GM23248 (cell line): ENCODE data around the gene FOXO1. TPM values are rescaled to one million over a fixed set of nuclear protein-coding genes. Genes with fewer than 3 reads are reported as not detected.

ENCODE experiments used
- DNase-seq: peaks from one replicate; pipeline ENCODE4 v3.0.0-alpha.2; 2015
- H2AFZ ChIP-seq: fragments of 200-600 bp; sonication (generic); 2 replicates; pipeline ENCODE4 v1.6.1; 2016; ENCODE audit warnings: antibody characterized with exemption
- H3F3A ChIP-seq: fragments of 200-600 bp; sonication (generic); 2 replicates; pipeline ENCODE4 v1.6.1; 2016; ENCODE audit warnings: mild to moderate bottlenecking, antibody characterized with exemption, mixed run types; ENCODE audit not compliant: insufficient read depth
- H3K27ac ChIP-seq: fragments of 200-600 bp; sonication (generic); 2 replicates; pipeline ENCODE4 v1.5.1; 2016; ENCODE audit warnings: mild to moderate bottlenecking
- H3K27me3 ChIP-seq: fragments of 200-600 bp; sonication (generic); replicated peaks from 2 replicates; pipeline ENCODE4 v1.6.1; 2016; ENCODE audit warnings: mild to moderate bottlenecking; ENCODE audit not compliant: insufficient read depth
- H3K36me3 ChIP-seq: fragments of 200-600 bp; sonication (generic); 2 replicates; pipeline ENCODE4 v1.6.1; 2016; ENCODE audit warnings: low read depth, mild to moderate bottlenecking
- H3K4me1 ChIP-seq: fragments of 200-600 bp; sonication (generic); 2 replicates; pipeline ENCODE4 v1.6.1; 2016; ENCODE audit warnings: mild to moderate bottlenecking; ENCODE audit not compliant: insufficient read depth
- H3K4me2 ChIP-seq: fragments of 200-600 bp; sonication (generic); one replicate; pipeline ENCODE4 v1.6.1; 2016; ENCODE audit warnings: mild to moderate bottlenecking; ENCODE audit not compliant: unreplicated experiment
- H3K4me3 ChIP-seq: fragments of 200-600 bp; sonication (generic); 2 replicates; pipeline ENCODE4 v1.5.1; 2016; ENCODE audit warnings: mild to moderate bottlenecking
- H3K79me2 ChIP-seq: fragments of 200-600 bp; sonication (generic); 2 replicates; pipeline ENCODE4 v1.6.1; 2016; ENCODE audit warnings: mild to moderate bottlenecking; ENCODE audit not compliant: insufficient read depth
- H3K9ac ChIP-seq: fragments of 200-600 bp; sonication (generic); 2 replicates; pipeline ENCODE4 v1.6.1; 2016; ENCODE audit warnings: mild to moderate bottlenecking
- H3K9me2 ChIP-seq: fragments of 200-600 bp; sonication (generic); 2 replicates; pipeline ENCODE4 v1.6.1; 2016; ENCODE audit warnings: mixed run types, mild to moderate bottlenecking, moderate library complexity; ENCODE audit not compliant: insufficient read depth
- H3K9me3 ChIP-seq: fragments of 200-600 bp; sonication (generic); one replicate; pipeline ENCODE4 v1.6.1; 2017; ENCODE audit warnings: low read depth
- H4K20me1 ChIP-seq: fragments of 200-600 bp; sonication (generic); 2 replicates; pipeline ENCODE4 v1.6.0; 2016; ENCODE audit not compliant: insufficient read depth
- EZH2 ChIP-seq: fragments of 200-600 bp; sonication (generic); IDR thresholded peaks from 2 replicates; pipeline ENCODE4 v1.6.1; 2018; ENCODE audit warnings: antibody characterized with exemption, mild to moderate bottlenecking; ENCODE audit not compliant: insufficient read depth, poor library complexity, severe bottlenecking
- EZH2phosphoT487 ChIP-seq: fragments of 200-600 bp; sonication (generic); IDR thresholded peaks from 2 replicates; pipeline ENCODE4 v1.6.1; 2018; ENCODE audit warnings: antibody characterized with exemption, moderate library complexity, mild to moderate bottlenecking, low read depth; ENCODE audit not compliant: insufficient read depth
- WGBS, 2 experiments: methylation state at CpG; one replicate each; pipeline ENCODE4 v1.1.6; 2015 to 2017; ENCODE audit warnings: low lambda C conversion rate in 2 of 2, low coverage in 1 of 2; ENCODE audit errors: missing lambda C conversion rate in 2 of 2; 5-methylcytosine and 5-hydroxymethylcytosine counted together
- in situ Hi-C: fragments of 300-500 bp; cut with MboI; formaldehyde crosslinking; loops from 2 replicates; pipeline ENCODE4 v1.15.0; 2020
- polyA plus RNA-seq: library from polyadenylated mRNA; unstranded; fragments of >200 nt; fragmentation: Nextera tagmentation; extraction: Ambion mirVana; gene quantifications from 2 replicates; pipeline ENCODE4 v1.2.1, GENCODE V29; 2016
- total RNA-seq: library from RNA; depleted of rRNA; stranded (reverse); fragments of >200 nt; shearing (Covaris generic); gene quantifications from 2 replicates; pipeline ENCODE4 v1.2.3, GENCODE V29; 2014

The FOXO1 gene
- total and polyA plus RNA-seq, 2 experiments from 2014 or later = 0.59 to 1.1 TPM

- in situ Hi-C loops = loop anchor here (10.0 to 25.0 kb wide), 2 partner anchors 601 to 989 kb away; no protein-coding TSS in a partner anchor
- no peaks in the 10 kb centered on the region for H3K27me3 ChIP-seq
- H3K4me2 ChIP-seq = no peak overlapping the region
- no peaks in the 10 kb centered on the region for H3K4me1 ChIP-seq
- no peak for DNase-seq
- H3K9ac ChIP-seq = no peak overlapping the region
- H2AFZ ChIP-seq = no peak overlapping the region
- TF ChIP-seq EZH2phosphoT487 (no peak), EZH2 (no peak)
- peaks cover 7% of the 10 kb centered on the region; the same call in 1 of the 2 replicates for H3F3A ChIP-seq
- H4K20me1 ChIP-seq = no peaks in the 10 kb centered on the region
- no peaks in the 10 kb centered on the region for H3K79me2 ChIP-seq
- H3K9me3 ChIP-seq = no peaks in the 10 kb centered on the region
- H3K36me3 ChIP-seq = no peaks in the 10 kb centered on the region
- H3K4me3 ChIP-seq = no peak overlapping the region
- 40 to 53% methylated on average over 2 of the region's 2 CpGs for whole genome bisulfite sequencing, 2 experiments
- no peak overlapping the region for H3K27ac ChIP-seq
- H3K9me2 ChIP-seq = no peaks in the 10 kb centered on the region
These were observed 9.6 kb upstream of the FOXO1 start for GRCh38 chr13:40676007-40676406.

DNA sequence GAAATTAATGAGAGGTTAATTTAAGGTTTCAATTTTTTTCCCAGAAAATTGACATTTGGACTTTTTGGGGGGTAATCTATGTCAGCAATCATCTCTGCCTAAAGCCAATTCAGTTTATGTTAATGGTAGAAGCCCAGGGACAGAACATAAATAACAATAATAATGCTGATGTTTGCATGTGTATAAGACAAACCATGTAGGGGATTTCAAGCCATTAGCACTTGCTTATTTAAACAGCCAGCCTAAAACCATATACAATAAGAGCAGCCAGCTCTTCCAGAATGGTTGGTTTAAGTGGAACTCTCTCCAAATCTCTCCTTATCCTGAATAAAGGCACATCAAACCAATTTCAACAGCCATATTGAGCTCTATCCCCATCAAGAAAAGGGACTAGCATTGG, 7.0 kb upstream of the FOXO1 start:
- H3K36me3 ChIP-seq = no peaks in the 10 kb centered on the region
- in situ Hi-C loops = loop anchor here (10.0 kb wide), 1 partner anchor 599 kb away; no protein-coding TSS in a partner anchor

DNA sequence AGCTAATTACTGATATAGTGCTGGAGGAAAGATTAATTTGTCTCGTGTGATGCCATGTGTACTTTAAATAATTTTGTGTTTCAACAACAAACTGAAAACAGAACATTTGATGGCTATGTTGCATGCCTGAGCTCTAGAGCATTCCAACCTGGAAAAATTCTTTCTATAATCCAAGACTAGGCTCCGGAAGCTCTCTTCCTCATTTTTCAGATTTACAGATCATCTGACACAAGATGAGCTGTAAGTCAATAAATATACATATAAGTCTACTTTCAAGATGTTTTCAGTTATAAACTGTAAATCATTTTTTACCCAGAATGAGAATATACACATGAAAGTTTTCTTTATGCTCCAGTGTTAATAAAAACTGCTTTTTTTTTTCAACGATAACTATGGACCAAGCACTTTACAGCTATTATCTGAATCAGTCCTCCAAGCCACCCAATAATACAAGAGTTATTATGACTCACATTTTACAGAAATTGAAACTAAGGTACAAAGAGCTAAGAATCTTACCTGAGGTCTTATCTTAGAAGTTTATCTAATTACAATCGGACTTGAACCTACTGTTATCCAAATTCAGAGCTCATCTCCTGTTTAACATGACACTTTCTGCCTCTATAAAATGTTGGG, 6.4 kb upstream of the FOXO1 start:
- Histone ChIP-seq H3F3A (peaks cover 7% of the 10 kb centered on the region; the same call in 1 of the 2 replicates), H3K27me3 (no peaks in the 10 kb centered on the region), H3K36me3 (no peaks in the 10 kb centered on the region), H3K9me3 (no peaks in the 10 kb centered on the region), H3K9me2 (no peaks in the 10 kb centered on the region), H3K79me2 (no peaks in the 10 kb centered on the region), H3K4me3 (no peak overlapping the region), H3K9ac (no peak overlapping the region), H3K4me1 (no peaks in the 10 kb centered on the region), H4K20me1 (no peaks in the 10 kb centered on the region), H3K27ac (no peak overlapping the region), H2AFZ (no peak overlapping the region), H3K4me2 (no peak overlapping the region)
- TF ChIP-seq EZH2 (no peak), EZH2phosphoT487 (no peak)
- 50 to 58% methylated on average over 4 of the region's 4 CpGs for WGBS, 2 experiments
- no peak for DNase-seq
- in situ Hi-C loops = loop anchor here (10.0 kb wide), 1 partner anchor 598 kb away; no protein-coding TSS in a partner anchor

More for the DNA sequence above, 7.0 kb upstream of the FOXO1 start:
- TF ChIP-seq EZH2 = no peak
- no peak for TF ChIP-seq EZH2phosphoT487
- DNase-seq = no peak
- no peak overlapping the region for H3K27ac ChIP-seq
- no peak overlapping the region for H3K4me3 ChIP-seq
- H3K4me2 ChIP-seq = no peak overlapping the region
- H3K9me2 ChIP-seq = no peaks in the 10 kb centered on the region
- H4K20me1 ChIP-seq = no peaks in the 10 kb centered on the region
- H3K79me2 ChIP-seq = no peaks in the 10 kb centered on the region
- no peaks in the 10 kb centered on the region for H3K4me1 ChIP-seq
- no peaks in the 10 kb centered on the region for H3K9me3 ChIP-seq
- no peak overlapping the region for H2AFZ ChIP-seq
- no peak overlapping the region for H3K9ac ChIP-seq
- H3F3A ChIP-seq = peaks cover 7% of the 10 kb centered on the region; the same call in 1 of the 2 replicates
- H3K27me3 ChIP-seq = no peaks in the 10 kb centered on the region

DNA sequence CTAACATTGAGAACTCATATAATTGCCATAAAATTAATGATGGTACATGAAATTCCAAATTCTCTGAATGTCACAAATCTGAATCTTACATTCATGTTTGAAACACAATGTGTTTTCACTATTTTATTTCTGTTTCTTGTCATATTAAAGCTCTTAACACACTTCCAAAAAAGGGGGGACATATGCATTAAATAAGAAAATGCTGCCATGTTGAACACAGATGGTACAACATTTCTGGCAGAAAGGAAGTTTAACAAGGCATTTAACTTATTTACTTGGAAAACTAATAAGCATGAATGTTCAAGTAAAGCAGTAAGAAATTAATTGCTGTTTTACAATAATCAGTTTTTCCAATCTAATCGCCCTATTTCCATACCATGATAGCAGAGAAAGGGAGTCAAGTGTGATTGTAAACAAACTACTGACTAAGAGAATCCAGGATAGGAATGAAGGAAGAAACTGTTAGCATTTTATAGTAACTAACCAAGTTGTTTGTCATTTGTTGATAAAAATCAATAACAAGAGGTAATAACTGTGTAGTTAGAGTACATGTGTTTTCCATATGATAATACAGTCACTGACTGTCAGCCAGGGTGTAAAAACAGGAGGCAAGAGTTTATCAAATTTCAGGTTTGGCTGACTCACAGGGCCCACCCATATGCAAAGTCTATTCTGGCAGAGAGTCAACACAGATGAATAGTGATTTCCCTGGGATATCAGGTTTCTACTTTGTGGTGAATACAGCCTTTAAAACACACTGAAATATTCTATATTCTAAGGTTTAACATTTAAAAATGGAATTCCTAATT, 5.7 kb upstream of the FOXO1 start:
- Histone ChIP-seq H3K9me2 (no peaks in the 10 kb centered on the region), H3K4me3 (no peak overlapping the region), H3K36me3 (no peaks in the 10 kb centered on the region), H2AFZ (no peak overlapping the region), H3K4me2 (no peak overlapping the region), H3K79me2 (no peaks in the 10 kb centered on the region), H3K9me3 (no peaks in the 10 kb centered on the region), H3K27ac (no peak overlapping the region), H3K4me1 (no peaks in the 10 kb centered on the region), H3K9ac (no peak overlapping the region), H4K20me1 (no peaks in the 10 kb centered on the region), H3K27me3 (no peaks in the 10 kb centered on the region), H3F3A (peaks cover 7% of the 10 kb centered on the region; the same call in 1 of the 2 replicates)
- DNase-seq = peak; percentile 69
- WGBS, 2 experiments = 44 to 60% methylated on average over 1 of the region's 1 CpG
- in situ Hi-C loops = loop anchor here (10.0 kb wide), 1 partner anchor 597 kb away; no protein-coding TSS in a partner anchor
- TF ChIP-seq EZH2phosphoT487 = no peak
